Esophagus squamous epithelium (tissue), 5 donors: ENCODE data around the gene RCAN3. TPM values are rescaled to one million over a fixed set of nuclear protein-coding genes. Genes with fewer than 3 reads are reported as not detected.

Source experiments
- DNase-seq: peaks from one replicate; lab custom pipeline; 2025; lab: John Stamatoyannopoulos, UW
- H3K27ac ChIP-seq, 4 donors: fragments of 200-600 bp; sonication (generic); one replicate each; pipeline ENCODE4 v1.5.1; 2016 to 2019; ENCODE audit warnings: mild to moderate bottlenecking in 1 of 4
- H3K27me3 ChIP-seq, 4 donors: fragments of 200-600 bp; sonication (generic); 1 replicate in 3 of 4; 2 replicates in 1 of 4; pipeline versions ENCODE4 v1.5.1 to v1.6.0; 2017 to 2021; ENCODE audit warnings: antibody characterized with exemption in 1 of 4
- H3K36me3 ChIP-seq, 3 donors: fragments of 200-600 bp; sonication (generic); one replicate each; pipeline ENCODE4 v1.5.1; 2016 to 2019
- H3K4me1 ChIP-seq, 3 donors: fragments of 200-600 bp; sonication (generic); one replicate each; pipeline ENCODE4 v1.5.1; 2017 to 2019
- H3K4me3 ChIP-seq, 4 donors: fragments of 200-600 bp; sonication (generic); 1 replicate in 3 of 4; 2 replicates in 1 of 4; pipeline ENCODE4 v1.5.1; 2016 to 2019; ENCODE audit warnings: mild to moderate bottlenecking in 2 of 4, moderate library complexity in 1 of 4
- H3K9me3 ChIP-seq, 3 donors: fragments of 200-600 bp; sonication (generic); one replicate each; pipeline ENCODE4 v1.5.1; 2016 to 2019
- POLR2A ChIP-seq, 4 donors: fragments of 450-650 bp; IDR thresholded peaks; one replicate each; pipeline ENCODE4 v1.6.1; 2017; ENCODE audit warnings: antibody characterized with exemption in 4 of 4, mild to moderate bottlenecking in 4 of 4, moderate library complexity in 3 of 4
- WGBS, 2 donors: methylation state at CpG; one replicate each; pipeline ENCODE4 v1.1.5; 2018; 5-methylcytosine and 5-hydroxymethylcytosine counted together
- intact Hi-C: fragments of 100-400 bp; cut with DNase I; formaldehyde crosslinking; loops from one replicate; pipeline ENCODE4 v1.15.0; 2022
- total RNA-seq, 4 donors: library from RNA; depleted of rRNA; stranded (reverse); fragments of >200 nt; gene quantifications; one replicate each; pipeline ENCODE4 v1.1.0, GENCODE V29; 2016
- TF ChIP-seq, protein P1 (sequence below), 6 experiments: fragments of 450-650 bp in 4 of 6; fragments of 200-600 bp in 2 of 6; sonication (generic) in 2 of 6; IDR thresholded peaks; one replicate each; pipeline ENCODE4 v1.5.1; 2016 to 2019; ENCODE audit warnings: antibody characterized with exemption in 6 of 6, mild to moderate bottlenecking in 4 of 6, moderate library complexity in 4 of 6
- donor health status: DM: yes; HTN: yes; CAD: no.

The RCAN3 gene
- 10 to 100 TPM; 14.4 to 24.1 (median 18.6) TPM for total RNA-seq

DNA sequence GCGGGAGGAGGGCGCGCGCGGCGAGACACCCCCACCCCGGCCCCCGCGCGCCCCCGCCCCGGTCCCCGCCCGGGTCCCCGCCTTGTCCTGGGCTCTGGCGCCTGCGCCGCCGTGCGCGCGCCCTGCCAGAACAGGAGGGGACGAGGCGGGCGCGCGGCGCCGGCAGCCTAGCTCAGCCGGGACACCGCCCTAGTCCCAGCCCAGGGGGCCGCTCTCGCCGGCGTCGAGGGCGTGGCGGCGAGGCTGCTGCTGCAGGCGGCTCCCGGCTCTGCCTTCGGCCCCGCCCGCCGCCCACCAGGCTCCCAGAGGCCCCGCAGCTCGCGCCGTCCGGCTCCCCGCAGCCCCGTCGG, at the start of gene RCAN3:
TSS of gene RCAN3 (plus strand) at position 128 of the 350 bp plus-strand sequence. CDS start 11,537 bp downstream, outside the sequence.
- H3K4me3 ChIP-seq = peak within 1 kb of the TSS; percentile 64 to 87 (median 68)
- DNase-seq = peak; percentile 26
- peaks cover 0 to 1% (median 0%) of the 10 kb centered on the region in 3 donors for H3K36me3 ChIP-seq
- TF ChIP-seq POLR2A (IDR thresholded peaks at IDR 0.05) = peak in 2 of 4 donors; percentile 24 to 44
- TF ChIP-seq, protein P1, sequence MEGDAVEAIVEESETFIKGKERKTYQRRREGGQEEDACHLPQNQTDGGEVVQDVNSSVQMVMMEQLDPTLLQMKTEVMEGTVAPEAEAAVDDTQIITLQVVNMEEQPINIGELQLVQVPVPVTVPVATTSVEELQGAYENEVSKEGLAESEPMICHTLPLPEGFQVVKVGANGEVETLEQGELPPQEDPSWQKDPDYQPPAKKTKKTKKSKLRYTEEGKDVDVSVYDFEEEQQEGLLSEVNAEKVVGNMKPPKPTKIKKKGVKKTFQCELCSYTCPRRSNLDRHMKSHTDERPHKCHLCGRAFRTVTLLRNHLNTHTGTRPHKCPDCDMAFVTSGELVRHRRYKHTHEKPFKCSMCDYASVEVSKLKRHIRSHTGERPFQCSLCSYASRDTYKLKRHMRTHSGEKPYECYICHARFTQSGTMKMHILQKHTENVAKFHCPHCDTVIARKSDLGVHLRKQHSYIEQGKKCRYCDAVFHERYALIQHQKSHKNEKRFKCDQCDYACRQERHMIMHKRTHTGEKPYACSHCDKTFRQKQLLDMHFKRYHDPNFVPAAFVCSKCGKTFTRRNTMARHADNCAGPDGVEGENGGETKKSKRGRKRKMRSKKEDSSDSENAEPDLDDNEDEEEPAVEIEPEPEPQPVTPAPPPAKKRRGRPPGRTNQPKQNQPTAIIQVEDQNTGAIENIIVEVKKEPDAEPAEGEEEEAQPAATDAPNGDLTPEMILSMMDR (IDR thresholded peaks at IDR 0.05) = no peak
- WGBS, 2 donors = 0% methylated on average over 1 of the region's 53 CpGs; no CpG with 5 or more reads in 1 of the 2 donors
- no peaks in the 10 kb centered on the region for H3K9me3 ChIP-seq
- peak within 1 kb of the TSS; percentile 89 to 94 (median 92) for H3K27ac ChIP-seq
- H3K4me1 ChIP-seq = peaks cover 5 to 48% (median 13%) of the 10 kb centered on the region in 3 donors
- intact Hi-C loops = no loop called here
- H3K27me3 ChIP-seq = no peaks in the 10 kb centered on the region

DNA sequence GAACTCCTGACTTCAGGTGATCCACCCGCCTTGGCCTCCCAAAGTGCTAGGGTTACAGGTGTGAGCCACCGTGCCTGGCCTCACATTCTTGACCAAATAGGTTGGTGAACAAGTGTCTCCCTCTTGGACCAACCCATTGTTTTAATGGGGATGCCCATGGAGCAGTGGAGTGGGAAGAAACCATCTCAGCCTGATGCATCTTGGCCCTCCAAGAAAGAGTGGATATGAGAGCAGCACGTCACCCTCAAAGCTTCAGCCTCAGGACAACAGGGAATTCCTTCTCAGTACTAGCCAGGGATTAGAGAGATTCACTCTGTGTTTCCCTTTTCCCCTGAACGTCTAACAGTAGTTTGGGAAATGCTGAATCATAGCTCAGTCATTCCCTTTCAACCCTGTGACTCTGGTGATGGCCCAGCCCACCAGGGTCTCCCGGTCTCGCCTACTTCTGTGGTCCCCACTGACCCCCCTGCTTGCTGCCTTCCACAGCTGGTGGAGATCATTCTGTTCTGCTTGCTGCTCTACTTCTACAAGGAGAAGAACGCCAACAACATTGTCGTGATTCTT, 49.6 kb upstream of the RCAN3 start:
- TF ChIP-seq POLR2A (IDR thresholded peaks at IDR 0.05) = no peak
- TF ChIP-seq, protein P1 (IDR thresholded peaks at IDR 0.05) = no peak
- Histone ChIP-seq H3K4me1 (no peaks in the 10 kb centered on the region), H3K27ac (no peak overlapping the region), H3K9me3 (no peaks in the 10 kb centered on the region), H3K4me3 (no peak overlapping the region), H3K27me3 (no peaks in the 10 kb centered on the region), H3K36me3 (peaks cover 0 to 100% (median 15%) of the 10 kb centered on the region in 3 donors)
- no peak for DNase-seq
- intact Hi-C loops = no loop called here
- 72 to 75% methylated on average over 5 to 7 of the region's 8 CpGs for WGBS, 2 donors

DNA sequence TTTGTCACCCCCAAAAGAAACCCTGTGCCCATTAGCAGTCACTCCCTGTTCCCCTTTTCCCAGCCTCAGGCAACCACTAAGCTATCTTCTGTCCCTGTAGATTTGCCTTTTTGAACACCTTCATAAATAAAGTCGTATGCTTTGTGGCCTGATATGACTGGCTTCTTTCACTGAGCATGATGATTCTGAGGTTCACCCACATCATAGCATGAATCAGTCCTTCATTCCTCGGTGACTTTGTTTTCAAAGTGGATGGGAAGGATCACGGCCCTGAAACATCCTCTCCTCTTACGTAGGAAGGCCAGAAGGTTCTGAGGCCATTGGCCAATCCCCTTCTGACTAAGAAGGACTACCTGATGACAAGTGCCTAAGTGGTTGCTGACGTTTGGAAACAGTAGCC, 48.0 kb upstream of the RCAN3 start:
- Histone ChIP-seq H3K27ac (no peak overlapping the region), H3K27me3 (no peaks in the 10 kb centered on the region), H3K4me1 (no peaks in the 10 kb centered on the region), H3K4me3 (no peak overlapping the region), H3K36me3 (peaks cover 0 to 100% (median 12%) of the 10 kb centered on the region in 3 donors), H3K9me3 (no peaks in the 10 kb centered on the region)
- 67 to 80% methylated on average over 3 to 4 of the region's 5 CpGs for WGBS, 2 donors
- DNase-seq = no peak
- intact Hi-C loops = no loop called here
- no peak for TF ChIP-seq POLR2A (IDR thresholded peaks at IDR 0.05)
- TF ChIP-seq, protein P1 (IDR thresholded peaks at IDR 0.05) = no peak

DNA sequence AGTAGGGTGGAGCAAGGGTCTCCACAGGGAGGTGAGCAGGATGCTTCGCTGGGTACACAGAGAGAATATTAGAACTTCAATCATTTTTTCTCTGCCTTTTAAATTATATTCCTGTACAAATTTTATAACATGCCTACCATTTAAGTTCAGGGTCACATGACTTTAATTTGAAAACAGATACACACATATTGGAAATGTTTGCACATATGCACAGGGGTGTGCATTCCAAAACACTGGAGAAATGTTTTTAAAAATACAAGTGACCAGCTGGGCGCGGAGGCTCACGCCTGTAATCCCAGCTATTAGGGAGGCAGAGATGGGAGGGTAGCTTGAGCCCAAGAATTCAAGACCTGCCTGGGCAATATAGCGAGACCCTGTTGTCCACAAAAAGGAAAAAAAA, 47.4 kb upstream of the RCAN3 start:
- intact Hi-C loops = no loop called here
- DNase-seq = no peak
- WGBS, 2 donors = 96 to 97% methylated on average over 5 of the region's 5 CpGs
- Histone ChIP-seq H3K4me1 (no peaks in the 10 kb centered on the region), H3K4me3 (no peak overlapping the region), H3K9me3 (no peaks in the 10 kb centered on the region), H3K27ac (no peak overlapping the region), H3K27me3 (no peaks in the 10 kb centered on the region), H3K36me3 (peaks cover 0 to 100% (median 12%) of the 10 kb centered on the region in 3 donors)
- no peak for TF ChIP-seq POLR2A (IDR thresholded peaks at IDR 0.05)
- TF ChIP-seq, protein P1 (IDR thresholded peaks at IDR 0.05) = no peak

DNA sequence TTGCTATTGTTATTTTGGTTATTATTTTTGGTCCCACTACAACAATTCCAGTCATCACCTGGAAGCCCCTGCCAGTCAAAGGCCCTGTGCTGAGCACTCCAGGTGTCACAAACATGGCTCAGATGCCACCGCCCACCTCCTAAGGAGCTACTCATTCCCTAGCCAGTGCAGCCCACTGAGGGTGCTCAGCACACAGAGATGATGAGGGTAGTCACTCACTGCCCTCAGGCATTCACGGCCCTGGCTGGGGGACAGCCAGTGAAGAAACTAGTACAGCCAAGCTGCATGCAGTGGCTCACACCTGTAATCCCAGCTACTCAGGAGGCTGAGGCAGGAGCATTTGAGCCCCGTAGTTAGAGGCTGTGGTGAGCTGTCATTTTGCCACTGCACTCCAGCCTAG, 44.8 kb upstream of the RCAN3 start:
- no peak for DNase-seq
- H3K9me3 ChIP-seq = no peaks in the 10 kb centered on the region
- no peak overlapping the region for H3K27ac ChIP-seq
- TF ChIP-seq, protein P1 (IDR thresholded peaks at IDR 0.05) = no peak
- no peaks in the 10 kb centered on the region for H3K4me1 ChIP-seq
- H3K36me3 ChIP-seq = peaks cover 0 to 100% (median 7%) of the 10 kb centered on the region in 3 donors
- intact Hi-C loops = no loop called here
- no peaks in the 10 kb centered on the region for H3K27me3 ChIP-seq
- no peak overlapping the region for H3K4me3 ChIP-seq
- WGBS, 2 donors = 88 to 94% methylated on average over 2 to 3 of the region's 3 CpGs
